DMS79 treated with DMSO at 0.1 percent for 48 hours (cell line): ENCODE results near the gene APBB2.
A peak's percentile ranks its signal among the peaks of the same experiment; 100 is the strongest.

Experiments
- DNase-seq: peaks from one replicate; lab custom pipeline; 2025; lab: John Stamatoyannopoulos, UW

Gene APBB2

GRCh38 chr4:41214136-41214824, at the start of gene APBB2:
Gene APBB2 (minus strand): TSS chr4:41214542. CDS start chr4:41033254, 181,288 bp downstream.
- peak; percentile 67 for DNase-seq

GRCh38 chr4:41262198-41262597, 47.9 kb upstream of the APBB2 start:
- DNase-seq = no peak

GRCh38 chr4:41260116-41260733, 45.9 kb upstream of the APBB2 start:
- DNase-seq = no peak

- peak; percentile 14 for DNase-seq
These were observed 44.4 kb upstream of the APBB2 start for GRCh38 chr4:41258783-41259182.

GRCh38 chr4:41257906-41258305, 43.6 kb upstream of the APBB2 start:
- peak; percentile 21 for DNase-seq

- DNase-seq = peak; percentile 21
These were observed 43.0 kb upstream of the APBB2 start for GRCh38 chr4:41257257-41257901.

GRCh38 chr4:41256740-41257256, 42.5 kb upstream of the APBB2 start, which contains the start of gene UCHL1:
Gene UCHL1 (plus strand): TSS chr4:41256928. CDS start chr4:41256977, 49 bp downstream.
- DNase-seq = peak; percentile 80

- peak; percentile 64 for DNase-seq
These were observed 41.9 kb upstream of the APBB2 start for GRCh38 chr4:41256131-41256739.

- DNase-seq = no peak
These were observed 31.6 kb upstream of the APBB2 start for GRCh38 chr4:41245983-41246382.

- DNase-seq = no peak
These were observed 27.6 kb upstream of the APBB2 start for GRCh38 chr4:41241919-41242318.

- DNase-seq = no peak
These were observed 22.2 kb upstream of the APBB2 start for GRCh38 chr4:41236508-41236907.

- no peak for DNase-seq
These were observed 21.7 kb upstream of the APBB2 start for GRCh38 chr4:41236032-41236431.

GRCh38 chr4:41232856-41233255, 18.5 kb upstream of the APBB2 start:
- DNase-seq = no peak

- DNase-seq = no peak
These were observed 18.1 kb upstream of the APBB2 start for GRCh38 chr4:41232406-41232805.

GRCh38 chr4:41227902-41228301, 13.6 kb upstream of the APBB2 start:
- DNase-seq = no peak

- no peak for DNase-seq
These were observed 7.7 kb upstream of the APBB2 start for GRCh38 chr4:41221850-41222645.

- DNase-seq = no peak
These were observed 5.1 kb upstream of the APBB2 start for GRCh38 chr4:41219421-41219950.

- no peak for DNase-seq
These were observed 4.4 kb upstream of the APBB2 start for GRCh38 chr4:41218703-41219102.

- DNase-seq = no peak
These were observed 3.0 kb upstream of the APBB2 start for GRCh38 chr4:41217374-41217773.

GRCh38 chr4:41217020-41217333, 2.6 kb upstream of the APBB2 start:
- DNase-seq = no peak

GRCh38 chr4:41216294-41217019, 2.1 kb upstream of the APBB2 start:
- peak; percentile 66 for DNase-seq
